ENCODE results near the gene COQ2.

- TF ChIP-seq CTCF (conservative IDR thresholded peaks at IDR 0.05; ENCODE audit: low read length) (no peak), EZH2phosphoT487 (IDR thresholded peaks at IDR 0.05; ENCODE audit: borderline replicate concordance, low read depth, low read length) (no peak)
These were observed 66.7 kb downstream of the COQ2 start for GRCh38 chr4:83217721-83218522.
